CD4-positive, alpha-beta T cell (primary cell): Measurements from ENCODE around the gene SKAP2. TPM values are rescaled to one million over a fixed set of nuclear protein-coding genes. Genes with fewer than 3 reads are reported as not detected.

Experiments
- ATAC-seq: fragments of 200-7000 bp; cut with Tn5 transposase; one replicate; pipeline ENCODE4 v1.10.0; 2022; ENCODE audit warnings: mild to moderate bottlenecking; ENCODE audit not compliant: poor library complexity
- CTCF ChIA-PET: fragments of 350-600 bp; sonication (Branson Sonifier 250); formaldehyde crosslinking; loops from one replicate; lab custom pipeline; 2021; ENCODE audit warnings: antibody characterized with exemption, inconsistent platforms; lab: Charles Lee
- POLR2A ChIA-PET: fragments of 350-600 bp; sonication (Branson Sonifier 250); formaldehyde crosslinking; loops from one replicate; lab custom pipeline; 2021; ENCODE audit warnings: antibody characterized with exemption, inconsistent platforms; lab: Charles Lee
- DNase-seq, 14 experiments: peaks; one replicate each; pipeline ENCODE4 v3.0.0-alpha.2; 2013 to 2020; ENCODE audit warnings: mixed read lengths in 2 of 14
- H3K27ac ChIP-seq, 2 donors: one replicate each; pipeline versions ENCODE4 v1.5.1 to v1.7.0; 2013; ENCODE audit warnings: low read length in 2 of 2, low read depth in 1 of 2, mild to moderate bottlenecking in 1 of 2
- H3K27me3 ChIP-seq, 2 experiments: 1 replicate in 1 of 2; 2 replicates in 1 of 2; pipeline versions ENCODE4 v1.6.1 to v1.7.0; 2013; ENCODE audit warnings: low read length in 2 of 2, control low read depth in 1 of 2, mild to moderate bottlenecking in 1 of 2, moderate library complexity in 1 of 2; ENCODE audit not compliant: insufficient read depth in 2 of 2, control insufficient read depth in 1 of 2
- H3K36me3 ChIP-seq: one replicate; pipeline ENCODE4 v1.6.1; 2013; ENCODE audit warnings: low read length, control low read depth; ENCODE audit not compliant: insufficient read depth
- H3K4me1 ChIP-seq: one replicate; pipeline ENCODE4 v1.6.1; 2013; ENCODE audit warnings: low read length, control low read depth; ENCODE audit not compliant: insufficient read depth
- H3K4me3 ChIP-seq: one replicate; pipeline ENCODE4 v1.5.1; 2013; ENCODE audit warnings: mild to moderate bottlenecking, low read length, moderate library complexity
- H3K9me3 ChIP-seq, 2 experiments: 1 replicate in 1 of 2; 2 replicates in 1 of 2; pipeline versions ENCODE4 v1.6.1 to v1.7.0; 2013; ENCODE audit warnings: low read length in 2 of 2, mild to moderate bottlenecking in 2 of 2, control low read depth in 1 of 2, moderate library complexity in 1 of 2; ENCODE audit not compliant: control insufficient read depth in 1 of 2, insufficient read depth in 1 of 2
- H3K27ac Mint-ChIP-seq: one replicate; pipeline ENCODE4 v1.8.0; 2020; ENCODE audit warnings: mixed read lengths
- H3K27me3 Mint-ChIP-seq: one replicate; pipeline ENCODE4 v1.8.0; 2021; ENCODE audit warnings: mixed read lengths
- H3K36me3 Mint-ChIP-seq: one replicate; pipeline ENCODE4 v1.8.0; 2021; ENCODE audit warnings: low read depth, mixed read lengths
- H3K4me1 Mint-ChIP-seq: one replicate; pipeline ENCODE4 v1.8.0; 2021; ENCODE audit warnings: low read depth, mixed read lengths
- H3K4me3 Mint-ChIP-seq: one replicate; pipeline ENCODE4 v1.8.0; 2020; ENCODE audit warnings: mild to moderate bottlenecking, mixed read lengths
- H3K9me3 Mint-ChIP-seq: one replicate; pipeline ENCODE4 v1.8.0; 2020; ENCODE audit warnings: mixed read lengths
- CTCF ChIP-seq: fragments of 200-600 bp; IDR thresholded peaks from one replicate; pipeline ENCODE4 v1.8.0; 2022; ENCODE audit warnings: antibody characterized with exemption, mild to moderate bottlenecking
- intact Hi-C, 2 experiments: fragments of 100-400 bp; cut with DNase I in 1 of 2; cut with micrococcal nuclease in 1 of 2; formaldehyde crosslinking; loops; one replicate each; pipeline versions ENCODE4 v1.15.1 to v1.9.0; 2023 to 2025; cut with DNase I, micrococcal nuclease
- total RNA-seq, 174 experiments: library from RNA in 2 of 174; stranded (reverse) in 2 of 174; gene quantifications; one replicate each; pipeline ENCODE4 v1.2.3 and lab custom pipeline; 2021 to 2026

SKAP2 gene
- total RNA-seq, 2 experiments from 2014 or later, result 0.91 to 1.2 TPM

- no peak overlapping the region for H3K4me3 ChIP-seq
- Mint-ChIP-seq H3K4me1 (no peaks in the 10 kb centered on the region), H3K4me3 (no peak overlapping the region), H3K36me3 (no peaks in the 10 kb centered on the region), H3K27me3 (no peaks in the 10 kb centered on the region), H3K27ac (no peak overlapping the region), H3K9me3 (no peaks in the 10 kb centered on the region)
- H3K27me3 ChIP-seq, result no peaks in the 10 kb centered on the region
- H3K36me3 ChIP-seq, result no peaks in the 10 kb centered on the region
- no peak for TF ChIP-seq CTCF
- H3K27ac ChIP-seq, result no peak overlapping the region
- intact Hi-C loops, result no loop called here
- DNase-seq, result no peak
- no peaks in the 10 kb centered on the region for H3K9me3 ChIP-seq
- POLR2A ChIA-PET, result no interaction called here
- ATAC-seq, result no peak
- CTCF ChIA-PET, result no interaction called here
- H3K4me1 ChIP-seq, result no peaks in the 10 kb centered on the region
These were observed 87.0 kb downstream of the SKAP2 start for GRCh38 chr7:26777385-26777784.

- Mint-ChIP-seq H3K27ac (no peak overlapping the region), H3K27me3 (peaks cover 8% of the 10 kb centered on the region), H3K4me1 (no peaks in the 10 kb centered on the region), H3K9me3 (no peaks in the 10 kb centered on the region), H3K36me3 (no peaks in the 10 kb centered on the region), H3K4me3 (no peak overlapping the region)
- CTCF ChIA-PET, result no interaction called here
- no peaks in the 10 kb centered on the region for H3K36me3 ChIP-seq
- TF ChIP-seq CTCF, result no peak
- intact Hi-C loops, result no loop called here
- no peak overlapping the region for H3K4me3 ChIP-seq
- POLR2A ChIA-PET, result no interaction called here
- DNase-seq (no peak), ATAC-seq (no peak)
- H3K27me3 ChIP-seq, result no peaks in the 10 kb centered on the region
- no peak overlapping the region for H3K27ac ChIP-seq
- H3K9me3 ChIP-seq, result peaks cover 0 to 4% of the 10 kb centered on the region in 2 experiments
- no peaks in the 10 kb centered on the region for H3K4me1 ChIP-seq
These were observed 103.9 kb downstream of the SKAP2 start for GRCh38 chr7:26760501-26760900.

GRCh38 chr7:26759108-26759507 is 105.3 kb downstream of the SKAP2 start:
- Histone ChIP-seq H3K4me1 (no peaks in the 10 kb centered on the region), H3K4me3 (no peak overlapping the region), H3K36me3 (no peaks in the 10 kb centered on the region), H3K27me3 (no peaks in the 10 kb centered on the region), H3K9me3 (peaks cover 0 to 4% of the 10 kb centered on the region in 2 experiments), H3K27ac (no peak overlapping the region)
- H3K4me3 Mint-ChIP-seq, result no peak overlapping the region
- DNase-seq (no peak), ATAC-seq (no peak)
- POLR2A ChIA-PET, result no interaction called here
- H3K9me3 Mint-ChIP-seq, result no peaks in the 10 kb centered on the region
- intact Hi-C loops, result no loop called here
- H3K36me3 Mint-ChIP-seq, result no peaks in the 10 kb centered on the region
- TF ChIP-seq CTCF, result no peak
- H3K27ac Mint-ChIP-seq, result no peak overlapping the region
- H3K4me1 Mint-ChIP-seq, result no peaks in the 10 kb centered on the region
- CTCF ChIA-PET, result no interaction called here
- H3K27me3 Mint-ChIP-seq, result peaks cover 8% of the 10 kb centered on the region
